Calu3 (cell line): ENCODE results near the gene HSPH1. TPM values are rescaled to one million over a fixed set of nuclear protein-coding genes. Genes with fewer than 3 reads are reported as not detected.

ENCODE experiments used
- BruUV-seq: library from RNA; stranded (reverse); fragments of 400-500 nt; replicated peaks from 2 replicates; lab custom pipeline; 2021; lab: Mats Ljungman, UMichigan
- CTCF ChIA-PET: fragments of 300-600 bp; sonication (Branson Sonifier 250); formaldehyde crosslinking; loops from one replicate; lab custom pipeline; 2022; ENCODE audit warnings: antibody characterized with exemption; lab: Charles Lee
- DNase-seq: peaks from one replicate; pipeline ENCODE4 v3.0.0; 2022
- H3K27ac Mint-ChIP-seq: one replicate; pipeline ENCODE4 v1.8.0; 2022; ENCODE audit warnings: mixed read lengths; ENCODE audit not compliant: unreplicated experiment
- H3K27me3 Mint-ChIP-seq: one replicate; pipeline ENCODE4 v1.8.0; 2022; ENCODE audit warnings: mixed read lengths; ENCODE audit not compliant: unreplicated experiment
- H3K36me3 Mint-ChIP-seq: one replicate; pipeline ENCODE4 v1.8.0; 2022; ENCODE audit warnings: mild to moderate bottlenecking, moderate library complexity, mixed read lengths; ENCODE audit not compliant: insufficient read depth, unreplicated experiment
- H3K4me1 Mint-ChIP-seq: one replicate; pipeline ENCODE4 v1.8.0; 2022; ENCODE audit warnings: mild to moderate bottlenecking, low read depth, mixed read lengths; ENCODE audit not compliant: unreplicated experiment
- H3K4me3 Mint-ChIP-seq: one replicate; pipeline ENCODE4 v1.8.0; 2022; ENCODE audit warnings: mild to moderate bottlenecking, low read depth, moderate library complexity, mixed read lengths; ENCODE audit not compliant: unreplicated experiment
- H3K9me3 Mint-ChIP-seq: one replicate; pipeline ENCODE4 v1.8.0; 2022; ENCODE audit warnings: low read depth, mixed read lengths; ENCODE audit not compliant: unreplicated experiment
- CTCF ChIP-seq: fragments of 200-600 bp; IDR thresholded peaks from one replicate; pipeline ENCODE4 v1.8.0; 2022; ENCODE audit warnings: antibody characterized with exemption; ENCODE audit not compliant: unreplicated experiment
- intact Hi-C: fragments of 100-400 bp; cut with micrococcal nuclease; formaldehyde crosslinking; loops from one replicate; pipeline ENCODE4 v1.10.0; 2022; ENCODE audit not compliant: unreplicated experiment
- total RNA-seq: library from RNA; stranded (reverse); gene quantifications from 2 replicates; pipeline ENCODE4 v1.2.3, GENCODE V29; 2022

The HSPH1 gene
- total RNA-seq, 1 experiment from 2014 or later, result 216 TPM

- no TSS peak for BruUV-seq
- Mint-ChIP-seq H3K9me3 (no peaks in the 10 kb centered on the region), H3K36me3 (peaks cover 55% of the 10 kb centered on the region), H3K4me1 (peaks cover 13% of the 10 kb centered on the region), H3K27me3 (no peaks in the 10 kb centered on the region), H3K4me3 (no peak overlapping the region), H3K27ac (no peak overlapping the region)
- intact Hi-C loops, result no loop called here
- CTCF ChIA-PET, result no interaction called here
- no peak for TF ChIP-seq CTCF
- no peak for DNase-seq
These were observed 9.9 kb downstream of the HSPH1 start for GRCh38 chr13:31151837-31152236.

DNA sequence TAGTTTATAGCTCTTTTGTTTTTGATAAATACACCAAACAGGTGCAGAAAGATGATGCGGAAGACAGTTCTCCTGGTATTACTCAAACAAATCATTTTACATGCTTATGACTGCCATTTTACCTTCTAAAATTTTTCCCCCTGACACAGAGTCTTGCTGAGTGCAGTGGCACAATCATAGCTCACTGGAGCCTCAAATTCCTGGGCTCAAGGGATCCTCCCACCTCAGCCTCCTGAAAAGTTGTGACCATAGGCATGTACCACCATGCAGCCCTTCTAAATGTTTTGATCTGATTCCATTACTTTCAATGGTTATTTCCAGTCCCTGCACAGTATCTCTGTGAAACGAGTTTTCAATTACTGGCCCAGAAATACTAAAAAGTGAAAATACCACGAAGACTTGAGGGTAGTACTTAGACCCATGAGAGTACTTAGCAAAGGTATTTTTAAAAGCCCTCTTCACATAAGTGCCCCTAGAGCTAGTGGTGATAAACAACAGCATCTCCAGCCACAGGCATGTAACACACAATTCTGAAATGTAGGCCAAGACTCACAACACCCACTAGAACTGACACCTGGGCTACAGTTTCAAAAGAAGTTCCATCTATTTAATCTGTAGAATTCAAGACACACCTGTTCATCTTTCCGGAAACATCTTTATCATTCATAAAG, 11.3 kb downstream of the HSPH1 start:
- no TSS peak for BruUV-seq
- DNase-seq, result no peak
- Mint-ChIP-seq H3K4me3 (no peak overlapping the region), H3K36me3 (peaks cover 57% of the 10 kb centered on the region), H3K4me1 (peaks cover 13% of the 10 kb centered on the region), H3K27ac (peak overlapping the region; percentile 52), H3K27me3 (no peaks in the 10 kb centered on the region), H3K9me3 (no peaks in the 10 kb centered on the region)
- intact Hi-C loops, result no loop called here
- no peak for TF ChIP-seq CTCF
- CTCF ChIA-PET, result no interaction called here

DNA sequence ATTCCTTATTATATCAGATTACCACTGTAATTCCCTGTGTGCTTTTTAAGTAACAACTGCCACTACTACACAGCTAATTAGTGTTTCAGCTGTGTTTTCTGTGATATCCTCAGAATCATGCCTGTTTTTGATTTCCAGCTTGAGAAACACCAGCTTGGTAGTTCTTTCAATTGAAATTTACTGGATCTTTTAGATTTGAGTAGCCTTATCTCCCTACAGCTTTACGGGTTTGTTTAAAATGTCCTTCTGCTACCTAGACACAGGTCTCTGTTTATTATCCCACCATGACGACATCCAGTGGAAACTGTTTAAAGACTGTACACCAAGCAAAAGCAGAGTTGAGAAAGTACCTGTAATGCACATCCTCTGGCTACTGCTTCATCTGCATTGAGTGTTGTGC, 12.1 kb downstream of the HSPH1 start:
- Mint-ChIP-seq H3K27me3 (no peaks in the 10 kb centered on the region), H3K27ac (peak overlapping the region; percentile 52), H3K4me1 (peaks cover 20% of the 10 kb centered on the region), H3K36me3 (peaks cover 59% of the 10 kb centered on the region), H3K9me3 (no peaks in the 10 kb centered on the region), H3K4me3 (no peak overlapping the region)
- DNase-seq, result no peak
- CTCF ChIA-PET, result no interaction called here
- intact Hi-C loops, result no loop called here
- BruUV-seq, result no TSS peak
- no peak for TF ChIP-seq CTCF

GRCh38 chr13:31145417-31145816, 16.3 kb downstream of the HSPH1 start:
- no peaks in the 10 kb centered on the region for H3K9me3 Mint-ChIP-seq
- H3K27ac Mint-ChIP-seq, result no peak overlapping the region
- intact Hi-C loops, result no loop called here
- no peak for TF ChIP-seq CTCF
- CTCF ChIA-PET, result no interaction called here
- H3K4me1 Mint-ChIP-seq, result peaks cover 25% of the 10 kb centered on the region
- BruUV-seq, result no TSS peak
- H3K36me3 Mint-ChIP-seq, result peaks cover 43% of the 10 kb centered on the region
- no peak for DNase-seq
- no peak overlapping the region for H3K4me3 Mint-ChIP-seq
- no peaks in the 10 kb centered on the region for H3K27me3 Mint-ChIP-seq
